IPS DF 4.7 (cell line): ENCODE measurements around the gene ARHGAP23.

Experiments
- DNase-seq: peaks from one replicate; pipeline ENCODE4 v3.0.0-alpha.2; 2013; ENCODE audit warnings: low spot score; ENCODE audit errors: extremely low read depth

Gene ARHGAP23

GRCh38 chr17:38544839-38545209, 116.6 kb downstream of the ARHGAP23 start:
- no peak for DNase-seq

- DNase-seq = no peak
Measured at GRCh38 chr17:38545531-38546225, 117.4 kb downstream of the ARHGAP23 start.

GRCh38 chr17:38546396-38546795, 118.1 kb downstream of the ARHGAP23 start:
- DNase-seq = no peak

- no peak for DNase-seq
Measured at GRCh38 chr17:38547444-38547843, 119.2 kb downstream of the ARHGAP23 start.

GRCh38 chr17:38549285-38549684, 121.0 kb downstream of the ARHGAP23 start:
- no peak for DNase-seq

- no peak for DNase-seq
Measured at GRCh38 chr17:38550661-38551060, 122.4 kb downstream of the ARHGAP23 start.

- no peak for DNase-seq
Measured at GRCh38 chr17:38551121-38551520, 122.9 kb downstream of the ARHGAP23 start.

GRCh38 chr17:38552343-38552742, 124.1 kb downstream of the ARHGAP23 start:
- no peak for DNase-seq

- no peak for DNase-seq
Measured at GRCh38 chr17:38554430-38555350, 126.4 kb downstream of the ARHGAP23 start.

GRCh38 chr17:38556239-38556638, 128.0 kb downstream of the ARHGAP23 start:
- no peak for DNase-seq

GRCh38 chr17:38557396-38557795, 129.1 kb downstream of the ARHGAP23 start:
- DNase-seq = no peak

- DNase-seq = peak; percentile 87
Measured at GRCh38 chr17:38557836-38558727, 129.8 kb downstream of the ARHGAP23 start.

- no peak for DNase-seq
Measured at GRCh38 chr17:38558728-38559050, 130.4 kb downstream of the ARHGAP23 start.

- DNase-seq = no peak
Measured at GRCh38 chr17:38559051-38559879, 131.0 kb downstream of the ARHGAP23 start.

- DNase-seq = no peak
Measured at GRCh38 chr17:38559880-38560230, 131.6 kb downstream of the ARHGAP23 start.

- no peak for DNase-seq
Measured at GRCh38 chr17:38560503-38561318, 132.4 kb downstream of the ARHGAP23 start.

GRCh38 chr17:38561416-38562214, 133.4 kb downstream of the ARHGAP23 start:
- DNase-seq = no peak
